Transverse colon (tissue), 4 donors: ENCODE data around the gene COL1A1.

Source experiments
- CTCF ChIP-seq, 5 experiments: fragments of 200-600 bp in 3 of 5; fragments of 450-650 bp in 2 of 5; sonication (generic) in 3 of 5; IDR thresholded peaks; 1 replicate in 2 of 5; 2 replicates in 3 of 5; pipeline ENCODE4 v1.5.1; 2016 to 2017; ENCODE audit warnings: antibody characterized with exemption in 5 of 5, inconsistent platforms in 3 of 5, mild to moderate bottlenecking in 2 of 5, moderate library complexity in 1 of 5
- EP300 ChIP-seq: sonication (generic); formaldehyde crosslinking; IDR thresholded peaks from one replicate; pipeline ENCODE4 v1.6.1; 2017; ENCODE audit warnings: antibody characterized with exemption, low read depth
- POLR2A ChIP-seq: fragments of 450-650 bp; IDR thresholded peaks from one replicate; pipeline ENCODE4 v1.6.1; 2016; ENCODE audit warnings: antibody characterized with exemption, mild to moderate bottlenecking, moderate library complexity
- POLR2AphosphoS5 ChIP-seq, 3 donors: sonication (generic); formaldehyde crosslinking; IDR thresholded peaks; one replicate each; pipeline ENCODE4 v1.6.1; 2016; ENCODE audit warnings: antibody characterized with exemption in 3 of 3

- TF ChIP-seq CTCF (IDR thresholded peaks at IDR 0.05) (no peak), EP300 (no peak), POLR2AphosphoS5 (IDR thresholded peaks at IDR 0.05) (no peak), POLR2A (no peak)
Measured at GRCh38 chr17:50144845-50145531, 56.4 kb downstream of the COL1A1 start.
